ENCODE measurements around the gene AHRR. TPM values are rescaled to one million over a fixed set of nuclear protein-coding genes. Genes with fewer than 3 reads are reported as not detected.
"Not testable (repeated sequence)": the region's sequence is repeated elsewhere in the genome, so short reads cannot be mapped to it uniquely, and the experiment has no call there.

The AHRR gene
- total RNA-seq, 1 donor from 2014 or later = 11.3 TPM

DNA sequence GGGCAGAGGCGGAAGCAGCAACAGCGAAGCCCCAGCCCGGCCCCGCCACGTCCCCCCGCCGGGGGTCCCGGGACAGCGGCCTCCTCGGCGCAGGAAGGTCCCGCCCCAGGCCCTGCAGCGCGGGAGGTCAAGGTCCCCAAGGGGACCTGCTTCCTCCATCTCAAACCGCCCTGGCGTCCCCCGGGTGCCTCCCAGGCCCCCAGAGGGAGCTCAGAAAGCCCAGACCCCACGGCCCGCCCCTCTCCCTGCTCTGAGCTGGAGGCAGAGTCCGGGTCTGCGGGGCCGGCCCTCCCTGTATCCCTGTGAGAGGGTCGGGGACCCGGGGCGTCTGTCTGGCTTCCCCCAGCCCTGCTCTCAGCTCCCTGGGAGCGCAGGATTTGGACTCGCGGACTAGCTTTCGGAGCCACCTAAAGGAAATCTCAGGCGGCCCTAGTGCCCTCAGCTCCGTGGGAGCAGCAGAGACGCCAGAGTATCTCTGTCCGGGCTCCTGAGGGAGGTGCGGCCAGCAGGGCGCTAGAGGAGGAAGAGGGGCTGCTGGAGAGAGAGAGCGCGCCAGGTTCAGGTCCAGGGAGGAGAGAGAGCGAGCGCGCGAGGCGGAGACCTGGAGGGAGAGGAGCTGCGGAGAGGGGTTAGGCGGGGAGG is 152.2 kb downstream of the AHRR start:
- Histone ChIP-seq H3K4me1 (peaks cover 47% of the 10 kb centered on the region), H3K4me3 (peak overlapping the region; percentile 80 to 93), H3K27me3 (no peaks in the 10 kb centered on the region), H3K36me3 (peaks cover 0 to 7% of the 10 kb centered on the region in 2 donors), H3K9me3 (no peaks in the 10 kb centered on the region), H3K27ac (peak overlapping the region; percentile 90)
- no peak for DNase-seq (ENCODE audit: extremely low spot score in 2 of 2)
- TF ChIP-seq POLR2AphosphoS5 (IDR thresholded peaks at IDR 0.05; ENCODE audit: insufficient read depth in 1 of 2, low read depth in 1 of 2) (no peak), CTCF (IDR thresholded peaks at IDR 0.05) (no peak), POLR2A (IDR thresholded peaks at IDR 0.05) (no peak)
- intact Hi-C loops (cut with DNase I) = no loop called here

- DNase-seq (ENCODE audit: extremely low spot score in 2 of 2); intact Hi-C loops (cut with DNase I); H3K36me3 ChIP-seq; H3K9me3 ChIP-seq; H3K27me3 ChIP-seq: not testable (repeated sequence)
- peak overlapping the region; percentile 90 for H3K27ac ChIP-seq
- peaks cover 47% of the 10 kb centered on the region for H3K4me1 ChIP-seq
- peak overlapping the region; percentile 80 to 93 for H3K4me3 ChIP-seq
These were observed 152.8 kb downstream of the AHRR start for GRCh38 chr5:474232-474839.

DNA sequence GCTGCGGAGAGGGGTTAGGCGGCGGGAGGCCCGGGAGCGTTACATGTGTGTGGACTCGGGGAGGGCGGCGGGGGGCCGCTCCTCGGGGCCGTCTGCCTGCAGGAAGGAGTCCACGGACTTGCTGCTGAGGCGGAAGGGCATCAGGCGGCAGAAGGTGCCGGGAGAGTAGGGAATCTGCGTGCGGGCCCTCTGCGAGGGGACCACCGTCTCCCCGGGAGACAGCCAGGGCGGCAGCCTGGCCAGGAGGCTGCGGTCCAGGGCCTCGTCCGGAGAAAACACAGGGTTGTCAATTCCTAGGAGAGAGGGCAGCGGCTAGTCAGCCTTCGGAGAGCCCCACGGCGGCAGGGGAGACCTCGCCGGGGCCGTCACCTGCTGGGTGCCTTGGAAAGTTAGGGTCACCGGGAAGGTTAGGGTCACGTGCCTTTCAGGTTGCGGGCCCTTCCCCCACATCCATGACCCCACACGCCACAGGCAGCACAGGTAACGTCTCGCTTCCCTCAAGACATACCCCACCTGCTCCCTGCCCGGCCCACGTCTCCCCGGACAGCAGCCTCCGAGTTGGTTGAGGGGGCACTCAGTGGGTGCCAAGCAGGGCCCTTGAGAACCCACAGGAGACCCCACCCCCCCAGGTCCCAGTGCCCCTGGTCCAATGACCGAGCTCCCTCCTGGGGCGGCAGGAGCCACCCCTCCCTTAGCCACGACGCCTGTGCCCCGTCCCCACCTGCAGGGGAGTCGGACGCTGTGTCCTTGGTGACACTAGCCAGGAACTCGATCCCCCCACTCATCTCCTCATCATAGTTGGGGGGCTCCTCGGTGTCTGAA is 153.5 kb downstream of the AHRR start:
- TF ChIP-seq CTCF (IDR thresholded peaks at IDR 0.05) (no peak), POLR2AphosphoS5 (IDR thresholded peaks at IDR 0.05; ENCODE audit: insufficient read depth in 1 of 2, low read depth in 1 of 2) (no peak), POLR2A (IDR thresholded peaks at IDR 0.05) (no peak)
- intact Hi-C loops (cut with DNase I) = no loop called here
- H3K4me3 ChIP-seq = peak overlapping the region; percentile 36 to 80
- H3K27ac ChIP-seq = no peak overlapping the region
- no peaks in the 10 kb centered on the region for H3K36me3 ChIP-seq
- H3K9me3 ChIP-seq = no peaks in the 10 kb centered on the region
- DNase-seq (ENCODE audit: extremely low spot score in 2 of 2) = no peak
- H3K27me3 ChIP-seq = no peaks in the 10 kb centered on the region
- H3K4me1 ChIP-seq = peaks cover 47% of the 10 kb centered on the region

DNA sequence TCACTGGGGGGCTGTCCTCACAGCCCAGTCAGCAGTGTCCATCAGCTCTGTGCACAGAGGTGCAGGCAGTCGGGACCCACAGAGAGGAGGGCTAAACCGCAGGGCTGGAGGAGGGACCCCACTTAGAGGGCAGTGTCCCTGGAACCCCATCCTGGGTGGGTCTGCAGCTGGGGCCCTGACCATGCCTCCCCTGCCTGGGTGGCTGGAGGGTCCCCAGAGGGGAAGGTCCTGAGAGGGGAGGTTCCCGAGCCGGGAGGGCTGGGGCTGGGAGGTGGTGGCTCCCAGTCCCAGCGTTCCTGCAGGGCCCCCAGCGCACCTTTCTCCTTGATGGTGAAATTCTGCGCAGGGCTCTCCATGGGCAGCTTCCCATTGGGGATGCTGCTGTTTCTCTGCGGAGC is 154.2 kb downstream of the AHRR start:
- intact Hi-C loops (cut with DNase I) = no loop called here
- no peak overlapping the region for H3K27ac ChIP-seq
- H3K36me3 ChIP-seq = no peaks in the 10 kb centered on the region
- TF ChIP-seq POLR2A (IDR thresholded peaks at IDR 0.05) (no peak), CTCF (IDR thresholded peaks at IDR 0.05) (no peak), POLR2AphosphoS5 (IDR thresholded peaks at IDR 0.05; ENCODE audit: insufficient read depth in 1 of 2, low read depth in 1 of 2) (no peak)
- H3K4me3 ChIP-seq = no peak overlapping the region
- H3K4me1 ChIP-seq = peaks cover 47% of the 10 kb centered on the region
- no peaks in the 10 kb centered on the region for H3K9me3 ChIP-seq
- DNase-seq (ENCODE audit: extremely low spot score in 2 of 2) = no peak
- H3K27me3 ChIP-seq = no peaks in the 10 kb centered on the region

- DNase-seq (ENCODE audit: extremely low spot score in 2 of 2) = no peak
These were observed 154.7 kb downstream of the AHRR start for GRCh38 chr5:476102-476813.

More at GRCh38 chr5:476102-476813, 154.7 kb downstream of the AHRR start:
- Histone ChIP-seq H3K4me1 (peaks cover 41% of the 10 kb centered on the region), H3K9me3 (no peaks in the 10 kb centered on the region), H3K36me3 (no peaks in the 10 kb centered on the region), H3K27ac (no peak overlapping the region), H3K27me3 (no peaks in the 10 kb centered on the region), H3K4me3 (no peak overlapping the region)
- TF ChIP-seq POLR2AphosphoS5 (IDR thresholded peaks at IDR 0.05; ENCODE audit: insufficient read depth in 1 of 2, low read depth in 1 of 2) = no peak
- TF ChIP-seq POLR2A (IDR thresholded peaks at IDR 0.05) = no peak
- no peak for TF ChIP-seq CTCF (IDR thresholded peaks at IDR 0.05)
- intact Hi-C loops (cut with DNase I) = no loop called here
